ENCODE data around the gene HHIPL1. TPM values are rescaled to one million over a fixed set of nuclear protein-coding genes. Genes with fewer than 3 reads are reported as not detected.

Gene HHIPL1
- total RNA-seq, 6 experiments from 2014 or later, result 0.43 to 1.4 (median 0.66) TPM

DNA sequence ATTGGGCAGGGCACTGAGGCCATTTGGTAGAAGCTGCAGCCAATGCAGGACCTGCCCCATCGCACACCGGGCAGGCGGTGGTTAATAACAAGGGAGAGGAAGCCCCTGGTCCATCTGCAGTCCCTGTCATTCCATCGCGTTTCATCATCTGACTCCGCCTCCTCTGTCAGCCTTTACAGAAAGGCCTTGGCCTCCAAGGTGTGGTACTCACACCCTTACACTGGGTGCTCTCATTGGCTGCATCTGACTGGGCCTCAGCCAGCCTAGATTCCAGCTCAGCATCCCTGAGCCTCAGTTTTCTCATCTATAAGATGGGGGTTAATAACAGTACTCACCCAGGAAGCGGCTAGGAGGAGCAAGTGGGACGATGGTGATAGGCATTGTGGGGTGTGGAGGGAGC, 14.7 kb upstream of the HHIPL1 start:
- Histone ChIP-seq H3K4me1 (no peaks in the 10 kb centered on the region), H3K4me3 (no peak overlapping the region), H3K27me3 (no peaks in the 10 kb centered on the region), H3K9me3 (no peaks in the 10 kb centered on the region), H3K36me3 (no peaks in the 10 kb centered on the region), H3K27ac (no peak overlapping the region)
- intact Hi-C loops (cut with DNase I), result no loop called here
- WGBS (ENCODE audit: insufficient coverage, low coverage, low lambda C conversion rate, missing lambda C conversion rate), result 68% methylated on average over 4 of the region's 8 CpGs
- ATAC-seq (no peak), DNase-seq (no peak)
- TF ChIP-seq POLR2A (IDR thresholded peaks at IDR 0.05) (no peak), CTCF (IDR thresholded peaks at IDR 0.05) (no peak)

DNA sequence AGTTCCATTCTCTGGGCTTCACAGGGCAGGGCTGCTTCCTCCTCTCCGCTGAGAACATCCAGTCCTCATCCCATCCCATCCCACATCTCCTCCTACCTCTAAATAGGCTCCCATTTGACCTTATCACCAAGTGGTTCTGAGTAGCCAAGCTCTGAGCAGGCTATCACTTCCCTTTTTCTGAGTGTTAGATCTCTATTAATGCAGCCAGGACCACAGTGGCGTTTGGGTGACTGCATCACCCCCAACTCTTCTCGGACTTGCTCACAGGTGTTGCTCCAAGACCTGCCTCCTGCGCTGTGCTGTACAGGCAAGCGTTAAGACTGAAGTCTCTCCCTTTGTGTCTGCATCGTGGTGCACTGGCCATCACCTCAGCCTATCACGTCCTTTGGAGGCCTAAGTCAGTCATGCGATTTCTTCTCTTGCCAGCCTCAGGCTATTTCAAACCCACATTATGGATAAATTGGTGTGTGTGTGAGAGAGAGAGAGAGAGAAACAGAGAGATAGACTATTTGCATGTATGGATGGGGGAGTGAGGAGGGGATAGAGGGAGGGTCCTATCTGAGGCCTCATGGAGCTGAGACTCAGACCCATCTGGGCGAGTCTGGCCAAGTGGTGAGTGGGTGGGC, 12.4 kb upstream of the HHIPL1 start:
- 92% methylated on average over 8 of the region's 9 CpGs for WGBS (ENCODE audit: insufficient coverage, low coverage, low lambda C conversion rate, missing lambda C conversion rate)
- intact Hi-C loops (cut with DNase I), result no loop called here

GRCh38 chr14:99633141-99633540, 11.8 kb upstream of the HHIPL1 start:
- Histone ChIP-seq H3K27me3 (no peaks in the 10 kb centered on the region), H3K4me1 (no peaks in the 10 kb centered on the region), H3K27ac (no peak overlapping the region), H3K9me3 (no peaks in the 10 kb centered on the region), H3K4me3 (no peak overlapping the region), H3K36me3 (no peaks in the 10 kb centered on the region)
- 86% methylated on average over 1 of the region's 3 CpGs for WGBS (ENCODE audit: insufficient coverage, low coverage, low lambda C conversion rate, missing lambda C conversion rate)
- DNase-seq (no peak), ATAC-seq (no peak)
- intact Hi-C loops (cut with DNase I), result no loop called here
- TF ChIP-seq CTCF (IDR thresholded peaks at IDR 0.05) (no peak), POLR2A (IDR thresholded peaks at IDR 0.05) (no peak)

More for the DNA sequence above, 12.4 kb upstream of the HHIPL1 start:
- no peak for ATAC-seq
- Histone ChIP-seq H3K4me1 (no peaks in the 10 kb centered on the region), H3K36me3 (no peaks in the 10 kb centered on the region), H3K27ac (no peak overlapping the region), H3K27me3 (no peaks in the 10 kb centered on the region), H3K9me3 (no peaks in the 10 kb centered on the region), H3K4me3 (no peak overlapping the region)
- DNase-seq, result no peak
- TF ChIP-seq CTCF (IDR thresholded peaks at IDR 0.05) (no peak), POLR2A (IDR thresholded peaks at IDR 0.05) (no peak)

GRCh38 chr14:99633918-99634317, 11.0 kb upstream of the HHIPL1 start:
- WGBS (ENCODE audit: insufficient coverage, low coverage, low lambda C conversion rate, missing lambda C conversion rate), result 92% methylated on average over 8 of the region's 10 CpGs
- intact Hi-C loops (cut with DNase I), result no loop called here
- no peak for ATAC-seq
- H3K27ac ChIP-seq, result no peak overlapping the region
- H3K9me3 ChIP-seq, result no peaks in the 10 kb centered on the region
- H3K4me3 ChIP-seq, result no peak overlapping the region
- no peak for DNase-seq
- TF ChIP-seq POLR2A (IDR thresholded peaks at IDR 0.05), result no peak
- no peak for TF ChIP-seq CTCF (IDR thresholded peaks at IDR 0.05)
- H3K27me3 ChIP-seq, result no peaks in the 10 kb centered on the region
- H3K4me1 ChIP-seq, result no peaks in the 10 kb centered on the region
- H3K36me3 ChIP-seq, result no peaks in the 10 kb centered on the region

- Histone ChIP-seq H3K4me1 (no peaks in the 10 kb centered on the region), H3K36me3 (no peaks in the 10 kb centered on the region), H3K4me3 (no peak overlapping the region), H3K27me3 (no peaks in the 10 kb centered on the region), H3K27ac (no peak overlapping the region), H3K9me3 (no peaks in the 10 kb centered on the region)
- no peak for DNase-seq
- WGBS (ENCODE audit: insufficient coverage, low coverage, low lambda C conversion rate, missing lambda C conversion rate), result 86% methylated on average over 7 of the region's 10 CpGs
- intact Hi-C loops (cut with DNase I), result no loop called here
- TF ChIP-seq POLR2A (IDR thresholded peaks at IDR 0.05) (no peak), CTCF (IDR thresholded peaks at IDR 0.05) (no peak)
- ATAC-seq, result no peak
These were observed 10.5 kb upstream of the HHIPL1 start for GRCh38 chr14:99634443-99634842.
